GM12864 (cell line): ENCODE results near the gene STOM.

Source experiments
- DNase-seq: peaks from one replicate; pipeline ENCODE4 v3.0.0-alpha.2; 2011; ENCODE audit warnings: low read depth
- H3K4me3 ChIP-seq: 2 replicates; pipeline ENCODE4 v1.5.1; 2011; ENCODE audit warnings: mild to moderate bottlenecking, low read depth, low read length, control low read depth
- CTCF ChIP-seq: IDR thresholded peaks from 2 replicates; pipeline ENCODE4 v1.5.1; 2011; ENCODE audit warnings: low read depth, mild to moderate bottlenecking, moderate library complexity, low read length, control low read depth, inconsistent platforms; ENCODE audit errors: missing control alignments

The STOM gene

GRCh38 chr9:121386442-121387175, 16.6 kb upstream of the STOM start:
- DNase-seq, result no peak
- no peak overlapping the region for H3K4me3 ChIP-seq
- TF ChIP-seq CTCF, result no peak

DNA sequence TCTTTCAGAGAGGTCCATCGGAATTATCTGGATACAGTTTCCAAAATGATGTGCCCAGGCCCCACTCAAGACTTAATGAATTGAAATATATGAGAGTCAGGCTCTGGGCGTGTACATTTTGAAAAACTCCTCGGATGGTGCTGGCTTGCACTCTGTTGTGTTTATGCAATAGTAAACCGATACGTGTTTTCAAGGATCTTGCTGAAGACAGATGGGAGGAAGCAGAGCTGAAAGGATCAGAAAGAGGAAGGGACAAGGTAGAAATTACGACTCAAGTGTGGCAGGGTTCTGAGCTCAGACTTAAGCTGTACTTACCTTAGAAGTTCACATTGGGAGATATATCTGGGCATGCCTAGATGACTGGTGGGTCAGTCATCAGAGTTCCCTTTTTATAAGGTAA, 13.7 kb upstream of the STOM start:
- no peak for DNase-seq

DNA sequence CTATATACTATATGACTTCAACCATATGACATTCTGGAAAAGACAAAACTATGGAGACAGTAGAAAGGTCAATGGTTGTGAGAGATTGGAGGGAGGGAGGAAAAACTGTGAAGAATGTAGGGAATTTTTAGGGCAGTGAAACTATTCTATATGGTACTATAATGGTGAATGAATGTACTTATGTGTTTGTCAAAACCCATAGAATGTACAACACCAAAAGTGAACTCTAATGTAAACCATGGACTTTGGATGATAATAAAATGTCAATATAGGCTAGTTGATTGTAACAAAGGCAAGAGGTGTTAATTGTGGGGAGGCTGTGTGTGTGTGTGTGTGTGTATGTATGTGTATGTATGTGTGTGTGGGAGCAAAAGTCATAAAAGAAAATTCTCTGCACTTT, 10.8 kb upstream of the STOM start:
- no peak for TF ChIP-seq CTCF
- DNase-seq, result no peak
- no peak overlapping the region for H3K4me3 ChIP-seq

More for the DNA sequence above, 13.7 kb upstream of the STOM start:
- no peak for TF ChIP-seq CTCF
- H3K4me3 ChIP-seq, result no peak overlapping the region

GRCh38 chr9:121376214-121376830, 6.3 kb upstream of the STOM start:
- no peak for DNase-seq
- H3K4me3 ChIP-seq, result no peak overlapping the region
- no peak for TF ChIP-seq CTCF

- no peak overlapping the region for H3K4me3 ChIP-seq
- TF ChIP-seq CTCF, result no peak
- no peak for DNase-seq
These were observed 3.1 kb upstream of the STOM start for GRCh38 chr9:121373011-121373729.

DNA sequence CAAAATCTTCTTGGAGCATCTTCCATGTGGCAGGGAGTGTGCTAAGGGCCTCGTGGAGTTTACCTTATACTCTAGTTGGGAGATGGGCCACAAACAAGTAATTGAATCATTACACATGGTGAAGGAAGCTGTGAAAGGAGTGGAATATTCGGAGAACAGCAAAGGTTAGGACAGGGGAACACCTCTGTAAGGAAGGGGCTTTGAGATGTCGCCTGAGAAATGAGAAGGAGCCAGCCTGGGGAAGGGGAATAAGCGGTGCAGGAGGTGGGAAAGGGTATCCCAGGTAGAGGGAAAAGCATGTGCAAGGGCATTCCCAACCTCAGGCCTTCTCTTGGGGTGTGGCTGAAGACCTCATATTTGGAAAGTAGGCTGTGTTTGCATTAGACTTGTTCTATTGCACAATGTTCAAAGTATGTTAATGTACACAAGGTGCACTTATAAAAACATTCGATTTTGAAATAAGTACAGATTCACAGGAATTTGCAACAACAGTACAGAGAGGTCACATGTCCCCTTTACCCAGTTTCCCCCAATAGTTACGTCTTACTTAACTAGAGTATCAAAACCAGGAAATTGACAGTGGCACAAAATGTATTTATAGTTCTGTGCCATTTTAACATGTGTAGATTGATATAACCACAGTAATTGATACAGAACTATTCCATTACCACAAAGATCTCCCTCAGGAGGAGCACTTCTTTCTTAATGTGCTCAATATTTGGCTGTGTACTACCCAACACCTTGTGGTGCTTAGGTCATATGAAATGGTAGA, 2.4 kb upstream of the STOM start:
- DNase-seq, result no peak
- H3K4me3 ChIP-seq, result no peak overlapping the region
- TF ChIP-seq CTCF, result no peak
